Effector memory CD8-positive, alpha-beta T cell (primary cell): ENCODE measurements around the gene FARSB.

Experiments used
- ATAC-seq: fragments of 150-1000 bp; cut with Tn5 transposase; replicated peaks from 2 replicates; pipeline ENCODE4 v1.10.0; 2021; ENCODE audit warnings: mild to moderate bottlenecking, moderate library complexity
- DNase-seq, 3 experiments: peaks; one replicate each; pipeline ENCODE4 v3.0.0; 2021
- H3K27ac Mint-ChIP-seq, 2 donors: one replicate each; pipeline ENCODE4 v1.8.0; 2022; ENCODE audit warnings: mild to moderate bottlenecking in 2 of 2, mixed read lengths in 2 of 2, moderate library complexity in 2 of 2
- H3K27me3 Mint-ChIP-seq, 2 donors: one replicate each; pipeline ENCODE4 v1.8.0; 2022; ENCODE audit warnings: mixed read lengths in 2 of 2
- H3K36me3 Mint-ChIP-seq: one replicate; pipeline ENCODE4 v1.8.0; 2022; ENCODE audit warnings: mild to moderate bottlenecking, moderate library complexity, mixed read lengths; ENCODE audit not compliant: insufficient read depth
- H3K4me1 Mint-ChIP-seq, 2 donors: one replicate each; pipeline ENCODE4 v1.8.0; 2022; ENCODE audit warnings: low read depth in 2 of 2, mixed read lengths in 2 of 2
- H3K4me3 Mint-ChIP-seq, 2 donors: one replicate each; pipeline ENCODE4 v1.8.0; 2022; ENCODE audit warnings: mild to moderate bottlenecking in 2 of 2, mixed read lengths in 2 of 2, moderate library complexity in 2 of 2
- H3K9me3 Mint-ChIP-seq, 2 donors: one replicate each; pipeline ENCODE4 v1.8.0; 2022; ENCODE audit warnings: mixed read lengths in 2 of 2

Gene FARSB

GRCh38 chr2:222651718-222652418, 4.0 kb downstream of the FARSB start:
- peaks cover 34 to 42% of the 10 kb centered on the region in 2 donors for H3K4me1 Mint-ChIP-seq
- DNase-seq: no peak
- no peaks in the 10 kb centered on the region for H3K27me3 Mint-ChIP-seq
- peaks cover 28% of the 10 kb centered on the region for H3K36me3 Mint-ChIP-seq
- no peak overlapping the region for H3K4me3 Mint-ChIP-seq
- no peak for ATAC-seq
- H3K27ac Mint-ChIP-seq: peak overlapping the region in 1 of 2 donors; percentile 38
- no peaks in the 10 kb centered on the region for H3K9me3 Mint-ChIP-seq

- peaks cover 20 to 27% of the 10 kb centered on the region in 2 donors for H3K4me1 Mint-ChIP-seq
- no peak for ATAC-seq
- no peaks in the 10 kb centered on the region for H3K9me3 Mint-ChIP-seq
- no peak overlapping the region for H3K4me3 Mint-ChIP-seq
- H3K36me3 Mint-ChIP-seq: peaks cover 32% of the 10 kb centered on the region
- no peak overlapping the region for H3K27ac Mint-ChIP-seq
- no peaks in the 10 kb centered on the region for H3K27me3 Mint-ChIP-seq
- DNase-seq: no peak
Observed at GRCh38 chr2:222649801-222650200, 6.1 kb downstream of the FARSB start.

- Mint-ChIP-seq H3K27ac (peak overlapping the region in 1 of 2 donors; percentile 19), H3K9me3 (no peaks in the 10 kb centered on the region), H3K36me3 (peaks cover 55% of the 10 kb centered on the region), H3K4me1 (peaks cover 14 to 15% of the 10 kb centered on the region in 2 donors), H3K27me3 (no peaks in the 10 kb centered on the region), H3K4me3 (no peak overlapping the region)
- no peak for DNase-seq
- ATAC-seq: no peak
Observed at GRCh38 chr2:222646008-222646407, 9.9 kb downstream of the FARSB start.

GRCh38 chr2:222643134-222643533, 12.8 kb downstream of the FARSB start:
- ATAC-seq (no peak), DNase-seq (no peak)
- H3K27ac Mint-ChIP-seq: peak overlapping the region; percentile 9 to 38
- peaks cover 5 to 6% of the 10 kb centered on the region in 2 donors for H3K4me1 Mint-ChIP-seq
- no peak overlapping the region for H3K4me3 Mint-ChIP-seq
- no peaks in the 10 kb centered on the region for H3K27me3 Mint-ChIP-seq
- H3K36me3 Mint-ChIP-seq: peaks cover 70% of the 10 kb centered on the region
- no peaks in the 10 kb centered on the region for H3K9me3 Mint-ChIP-seq

- H3K9me3 Mint-ChIP-seq: no peaks in the 10 kb centered on the region
- DNase-seq (no peak), ATAC-seq (no peak)
- H3K36me3 Mint-ChIP-seq: peaks cover 60% of the 10 kb centered on the region
- peaks cover 10 to 11% of the 10 kb centered on the region in 2 donors for H3K4me1 Mint-ChIP-seq
- H3K27me3 Mint-ChIP-seq: no peaks in the 10 kb centered on the region
- no peak overlapping the region for H3K27ac Mint-ChIP-seq
- no peak overlapping the region for H3K4me3 Mint-ChIP-seq
Observed at GRCh38 chr2:222641336-222641735, 14.6 kb downstream of the FARSB start.

GRCh38 chr2:222637067-222637466, 18.8 kb downstream of the FARSB start:
- Mint-ChIP-seq H3K4me3 (no peak overlapping the region), H3K36me3 (peaks cover 66% of the 10 kb centered on the region)
- no peak for DNase-seq

GRCh38 chr2:222635295-222635694, 20.6 kb downstream of the FARSB start:
- H3K4me3 Mint-ChIP-seq: no peak overlapping the region
- no peaks in the 10 kb centered on the region for H3K9me3 Mint-ChIP-seq
- H3K4me1 Mint-ChIP-seq: peaks cover 5% of the 10 kb centered on the region in 2 donors
- ATAC-seq (no peak), DNase-seq (no peak)
- H3K27ac Mint-ChIP-seq: no peak overlapping the region
- H3K36me3 Mint-ChIP-seq: peaks cover 63% of the 10 kb centered on the region
- H3K27me3 Mint-ChIP-seq: no peaks in the 10 kb centered on the region

More at GRCh38 chr2:222637067-222637466, 18.8 kb downstream of the FARSB start:
- no peak for ATAC-seq
- Mint-ChIP-seq H3K4me1 (peaks cover 5% of the 10 kb centered on the region in 2 donors), H3K27me3 (no peaks in the 10 kb centered on the region), H3K27ac (peak overlapping the region; percentile 1 to 48), H3K9me3 (no peaks in the 10 kb centered on the region)

GRCh38 chr2:222627764-222628163, 28.1 kb downstream of the FARSB start:
- ATAC-seq: no peak
- H3K9me3 Mint-ChIP-seq: no peaks in the 10 kb centered on the region
- no peaks in the 10 kb centered on the region for H3K4me1 Mint-ChIP-seq
- no peaks in the 10 kb centered on the region for H3K27me3 Mint-ChIP-seq
- peaks cover 61% of the 10 kb centered on the region for H3K36me3 Mint-ChIP-seq
- no peak overlapping the region for H3K27ac Mint-ChIP-seq
- H3K4me3 Mint-ChIP-seq: no peak overlapping the region
- DNase-seq: no peak

- Mint-ChIP-seq H3K27me3 (no peaks in the 10 kb centered on the region), H3K4me1 (no peaks in the 10 kb centered on the region), H3K36me3 (peaks cover 49% of the 10 kb centered on the region), H3K9me3 (no peaks in the 10 kb centered on the region), H3K27ac (peak overlapping the region in 1 of 2 donors; percentile 44), H3K4me3 (no peak overlapping the region)
- ATAC-seq: no peak
- DNase-seq: no peak
Observed at GRCh38 chr2:222623756-222624309, 32.1 kb downstream of the FARSB start.

- no peak overlapping the region for H3K27ac Mint-ChIP-seq
- H3K4me3 Mint-ChIP-seq: no peak overlapping the region
- peaks cover 54% of the 10 kb centered on the region for H3K36me3 Mint-ChIP-seq
Observed at GRCh38 chr2:222622910-222623309, 33.0 kb downstream of the FARSB start.

GRCh38 chr2:222621893-222622292, 34.0 kb downstream of the FARSB start:
- no peak for DNase-seq
- no peak overlapping the region for H3K4me3 Mint-ChIP-seq
- H3K9me3 Mint-ChIP-seq: no peaks in the 10 kb centered on the region
- peaks cover 52% of the 10 kb centered on the region for H3K36me3 Mint-ChIP-seq
- H3K4me1 Mint-ChIP-seq: no peaks in the 10 kb centered on the region
- peak overlapping the region; percentile 42 to 71 for H3K27ac Mint-ChIP-seq
- no peak for ATAC-seq
- no peaks in the 10 kb centered on the region for H3K27me3 Mint-ChIP-seq

More at GRCh38 chr2:222622910-222623309, 33.0 kb downstream of the FARSB start:
- no peaks in the 10 kb centered on the region for H3K9me3 Mint-ChIP-seq
- H3K4me1 Mint-ChIP-seq: no peaks in the 10 kb centered on the region
- ATAC-seq (no peak), DNase-seq (no peak)
- H3K27me3 Mint-ChIP-seq: no peaks in the 10 kb centered on the region

- Mint-ChIP-seq H3K4me3 (no peak overlapping the region), H3K4me1 (peaks cover 0 to 4% of the 10 kb centered on the region in 2 donors), H3K27me3 (no peaks in the 10 kb centered on the region), H3K36me3 (peaks cover 39% of the 10 kb centered on the region), H3K27ac (peak overlapping the region in 1 of 2 donors; percentile 11), H3K9me3 (no peaks in the 10 kb centered on the region)
- ATAC-seq (no peak), DNase-seq (no peak)
Observed at GRCh38 chr2:222615320-222615719, 40.6 kb downstream of the FARSB start.

GRCh38 chr2:222613715-222614331, 42.1 kb downstream of the FARSB start:
- no peak for DNase-seq
- peaks cover 35% of the 10 kb centered on the region for H3K36me3 Mint-ChIP-seq

GRCh38 chr2:222611684-222612083, 44.2 kb downstream of the FARSB start:
- H3K9me3 Mint-ChIP-seq: no peaks in the 10 kb centered on the region
- peaks cover 28% of the 10 kb centered on the region for H3K36me3 Mint-ChIP-seq
- H3K27me3 Mint-ChIP-seq: no peaks in the 10 kb centered on the region
- ATAC-seq: no peak
- no peak for DNase-seq
- peaks cover 0 to 4% of the 10 kb centered on the region in 2 donors for H3K4me1 Mint-ChIP-seq
- H3K27ac Mint-ChIP-seq: no peak overlapping the region
- H3K4me3 Mint-ChIP-seq: no peak overlapping the region

More at GRCh38 chr2:222613715-222614331, 42.1 kb downstream of the FARSB start:
- no peak for ATAC-seq
- Mint-ChIP-seq H3K4me1 (peaks cover 0 to 4% of the 10 kb centered on the region in 2 donors), H3K9me3 (no peaks in the 10 kb centered on the region), H3K4me3 (no peak overlapping the region), H3K27ac (no peak overlapping the region), H3K27me3 (no peaks in the 10 kb centered on the region)
